DOHH2 (cell line): ENCODE measurements around the gene MLANA.

Experiments
- EZH2phosphoT487 ChIP-seq: fragments of 200-600 bp; sonication (generic); IDR thresholded peaks from 2 replicates; pipeline ENCODE4 v1.6.1; 2017; ENCODE audit warnings: borderline replicate concordance, mild to moderate bottlenecking, antibody characterized with exemption, low read length, moderate library complexity, mixed read lengths
- TF ChIP-seq, protein P1 (sequence below): fragments of 200-600 bp; sonication (generic); IDR thresholded peaks from one replicate; pipeline ENCODE4 v1.5.1; 2014; ENCODE audit warnings: antibody characterized with exemption, mild to moderate bottlenecking, low read depth, low read length; ENCODE audit not compliant: poor library complexity, severe bottlenecking

DNA sequence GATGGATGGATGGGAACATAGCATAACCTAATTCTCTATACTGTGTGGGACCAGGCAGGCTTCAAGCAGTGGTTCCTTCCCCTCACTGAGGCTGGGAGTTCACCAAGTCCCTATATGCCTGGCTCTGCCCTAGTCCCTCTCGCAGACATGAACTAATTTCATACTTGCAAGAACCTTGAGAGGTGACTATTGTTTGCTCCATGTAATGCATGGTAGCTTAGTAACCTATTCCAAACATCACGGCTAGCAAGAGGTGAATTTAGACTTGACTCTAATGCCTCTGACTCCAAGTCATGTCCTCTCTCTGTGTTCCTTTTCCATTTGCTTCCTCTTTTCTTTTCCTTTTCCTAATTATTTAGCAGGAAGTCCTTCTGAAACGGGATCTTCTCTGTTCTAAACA is 31.9 kb upstream of the MLANA start:
- TF ChIP-seq, protein P1, sequence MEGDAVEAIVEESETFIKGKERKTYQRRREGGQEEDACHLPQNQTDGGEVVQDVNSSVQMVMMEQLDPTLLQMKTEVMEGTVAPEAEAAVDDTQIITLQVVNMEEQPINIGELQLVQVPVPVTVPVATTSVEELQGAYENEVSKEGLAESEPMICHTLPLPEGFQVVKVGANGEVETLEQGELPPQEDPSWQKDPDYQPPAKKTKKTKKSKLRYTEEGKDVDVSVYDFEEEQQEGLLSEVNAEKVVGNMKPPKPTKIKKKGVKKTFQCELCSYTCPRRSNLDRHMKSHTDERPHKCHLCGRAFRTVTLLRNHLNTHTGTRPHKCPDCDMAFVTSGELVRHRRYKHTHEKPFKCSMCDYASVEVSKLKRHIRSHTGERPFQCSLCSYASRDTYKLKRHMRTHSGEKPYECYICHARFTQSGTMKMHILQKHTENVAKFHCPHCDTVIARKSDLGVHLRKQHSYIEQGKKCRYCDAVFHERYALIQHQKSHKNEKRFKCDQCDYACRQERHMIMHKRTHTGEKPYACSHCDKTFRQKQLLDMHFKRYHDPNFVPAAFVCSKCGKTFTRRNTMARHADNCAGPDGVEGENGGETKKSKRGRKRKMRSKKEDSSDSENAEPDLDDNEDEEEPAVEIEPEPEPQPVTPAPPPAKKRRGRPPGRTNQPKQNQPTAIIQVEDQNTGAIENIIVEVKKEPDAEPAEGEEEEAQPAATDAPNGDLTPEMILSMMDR, result no peak
- TF ChIP-seq EZH2phosphoT487, result no peak
